NCI-H1930 (cell line): ENCODE measurements around the gene ELAVL2.

Experiments
- DNase-seq, 2 experiments: peaks; one replicate each; lab custom pipeline; 2025; lab: John Stamatoyannopoulos, UW

ELAVL2 gene

DNA sequence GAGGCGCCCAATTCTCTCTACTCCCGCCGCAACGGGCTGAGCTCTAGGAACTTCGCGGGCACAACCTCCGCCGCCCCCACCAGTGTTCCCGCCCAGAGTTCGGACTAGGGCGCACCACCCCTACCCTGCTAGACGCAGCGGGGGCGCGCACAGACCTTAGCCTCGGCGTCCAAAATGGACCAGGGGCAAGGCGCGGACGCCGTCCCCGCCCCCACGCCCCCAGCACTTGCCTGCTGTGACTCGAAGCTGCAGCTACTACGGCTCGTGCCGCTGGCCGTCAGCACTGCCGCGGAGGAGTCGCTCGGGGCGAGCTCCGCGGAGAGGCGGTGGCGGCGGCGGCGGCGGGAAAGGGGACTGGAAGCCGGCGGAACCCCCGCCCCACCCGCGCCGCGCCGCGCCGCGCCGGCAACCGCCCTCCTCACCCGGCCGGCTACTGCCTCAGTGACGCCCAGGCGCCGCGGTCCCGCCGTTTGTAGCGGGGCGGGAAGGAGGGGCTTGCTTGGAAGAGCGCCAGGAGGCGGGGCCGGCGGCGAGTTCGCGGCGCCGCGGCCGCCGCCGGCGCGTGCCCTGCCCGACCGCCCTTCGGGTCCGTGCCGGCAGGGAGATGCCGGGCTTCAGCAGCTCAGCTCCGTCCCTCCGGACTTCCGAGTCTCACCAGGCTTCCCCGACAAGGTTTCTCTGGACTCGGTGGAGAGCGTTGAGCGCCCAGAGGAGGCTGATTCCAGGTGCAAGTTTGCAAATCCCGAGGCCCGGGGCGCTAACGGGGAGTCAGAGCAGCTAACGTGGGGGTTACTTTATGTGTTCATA is 4.5 kb downstream of the ELAVL2 start:
- peak; percentile 62 to 81 for DNase-seq

DNA sequence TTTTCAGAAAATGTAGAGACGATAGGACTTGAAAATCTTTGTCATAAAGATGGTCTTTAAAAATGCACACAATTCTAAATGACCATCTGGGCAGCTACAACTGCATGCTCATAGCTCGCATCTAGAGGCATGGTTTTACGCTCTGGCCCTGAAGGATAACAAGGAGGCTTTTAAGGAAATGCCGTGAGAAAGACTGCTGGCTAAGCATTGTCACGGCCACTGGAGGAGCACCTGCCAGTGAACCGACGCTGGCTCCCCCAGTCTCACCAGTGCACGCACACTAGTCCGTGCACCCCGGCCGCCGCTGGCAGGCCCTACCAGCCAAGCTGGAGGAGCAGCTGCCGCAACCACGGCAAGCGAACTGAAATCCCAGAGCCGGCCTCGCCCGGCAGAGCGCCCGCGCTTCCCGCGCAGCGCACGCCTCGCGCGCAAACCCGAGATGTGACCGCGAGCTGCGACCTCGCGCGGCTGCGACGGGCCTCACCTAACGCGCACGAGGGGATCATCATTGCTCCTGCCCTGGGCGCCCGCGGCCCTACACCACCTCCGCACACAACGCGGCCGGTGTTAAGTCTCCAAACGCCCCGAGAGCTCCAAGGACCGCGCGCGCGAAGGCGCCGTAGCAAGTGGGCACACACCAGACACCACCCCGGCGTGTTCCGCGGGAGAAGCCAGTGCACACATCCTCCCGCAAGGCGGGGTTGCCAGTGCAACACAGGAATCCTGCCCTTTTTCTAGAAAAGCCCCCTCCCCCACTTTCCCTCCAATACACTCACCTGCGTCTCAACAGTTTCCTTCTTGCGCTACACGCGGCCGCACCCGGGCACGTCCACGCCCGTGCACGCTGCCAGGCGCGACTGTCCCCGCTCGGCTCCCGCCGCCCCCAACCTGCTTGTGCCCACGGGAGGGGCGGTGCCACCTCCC is 5.3 kb downstream of the ELAVL2 start:
- peak; percentile 66 to 70 for DNase-seq

DNA sequence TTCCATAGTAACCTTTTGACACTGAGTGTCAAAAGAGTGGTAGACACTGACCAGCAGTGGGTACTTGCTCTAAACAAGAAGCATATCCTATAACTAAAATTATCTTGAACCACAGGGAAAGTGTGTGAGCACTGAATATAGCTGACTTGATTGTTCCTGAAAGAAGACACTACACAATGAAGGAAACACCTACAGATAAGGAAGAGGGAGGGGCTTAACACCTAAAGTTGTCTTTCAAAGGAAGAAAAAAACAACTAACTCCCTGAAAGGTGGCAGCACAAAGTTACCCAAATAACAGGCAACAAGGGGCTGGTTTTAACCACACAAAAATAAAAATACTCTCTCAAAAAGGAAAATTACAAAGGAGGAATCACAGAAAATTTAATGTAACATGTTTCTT is 6.6 kb downstream of the ELAVL2 start:
- DNase-seq = no peak

DNA sequence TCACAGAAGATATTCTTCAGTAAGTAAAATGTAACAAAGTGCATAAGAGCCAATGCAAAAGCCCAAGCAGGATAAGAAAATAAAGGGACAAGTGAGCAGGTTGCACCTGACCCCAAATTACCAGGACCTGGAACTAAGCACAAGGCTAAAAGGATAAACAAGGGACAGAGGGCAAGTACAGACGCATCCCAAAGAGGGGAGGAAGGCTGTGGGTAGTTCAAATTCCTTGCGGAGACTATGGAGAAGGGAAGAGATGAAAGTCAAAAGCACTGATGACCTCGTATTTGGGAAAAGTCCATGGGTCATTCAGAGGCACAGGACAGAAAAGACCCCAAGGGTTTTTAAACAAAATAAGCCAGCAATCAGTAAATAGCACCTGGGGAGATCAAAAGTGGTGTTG is 11.8 kb downstream of the ELAVL2 start:
- no peak for DNase-seq

DNA sequence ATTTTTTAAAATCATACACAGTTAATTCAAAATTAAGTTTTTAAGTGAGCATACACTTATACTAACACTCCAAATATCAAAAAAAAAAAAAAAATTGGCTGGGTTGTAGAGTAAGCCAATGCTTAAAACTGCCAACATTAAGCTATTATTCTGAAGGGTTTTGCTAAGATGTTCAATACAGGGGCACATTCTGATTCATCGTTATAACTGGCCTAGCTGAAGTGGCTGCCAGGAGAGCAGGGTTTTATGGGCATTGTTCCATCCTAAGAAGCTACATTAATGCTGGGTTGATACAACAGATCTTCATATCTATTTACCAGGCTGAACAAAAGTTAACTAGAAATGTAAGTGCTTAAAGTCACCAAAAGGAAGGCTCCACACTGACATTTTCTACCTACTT is 13.4 kb downstream of the ELAVL2 start:
- DNase-seq = no peak

DNA sequence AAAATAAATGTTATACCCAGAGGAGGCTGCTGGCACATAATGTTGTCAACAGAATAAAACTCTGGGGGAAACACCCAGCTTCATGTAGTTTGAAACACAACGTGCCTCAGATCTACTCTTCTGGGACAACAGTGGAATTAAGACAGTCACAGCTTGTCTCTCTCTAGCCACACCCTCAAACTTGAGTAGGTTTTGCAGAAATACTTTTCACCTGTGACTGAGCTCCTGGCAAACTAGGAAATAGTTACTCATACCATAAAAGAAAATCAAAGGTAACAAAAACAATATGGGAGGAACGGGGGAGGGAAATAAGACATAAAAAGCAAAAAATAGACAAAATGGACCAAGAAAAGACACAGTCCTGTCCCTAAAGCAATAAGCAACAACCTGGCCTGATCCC is 14.4 kb downstream of the ELAVL2 start:
- DNase-seq = no peak

DNA sequence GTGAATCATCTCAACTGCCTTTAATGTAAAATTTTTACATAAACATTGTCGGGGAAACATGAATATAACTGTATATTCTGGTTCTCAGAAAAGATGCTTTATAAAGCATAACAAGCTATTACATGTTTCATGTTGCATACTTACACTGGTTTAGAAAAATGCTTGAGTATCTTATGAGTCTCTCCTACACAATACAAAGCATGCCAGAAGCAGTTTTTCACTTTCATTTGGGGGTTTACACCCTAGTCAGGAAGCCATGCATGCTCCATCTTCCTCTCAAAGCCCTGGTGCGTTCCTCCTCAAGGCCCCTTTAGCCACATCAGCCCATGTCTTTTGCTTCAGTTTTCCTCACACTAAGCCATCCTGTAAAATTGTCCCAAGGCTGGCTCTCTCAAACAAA is 22.8 kb downstream of the ELAVL2 start:
- DNase-seq = no peak

DNA sequence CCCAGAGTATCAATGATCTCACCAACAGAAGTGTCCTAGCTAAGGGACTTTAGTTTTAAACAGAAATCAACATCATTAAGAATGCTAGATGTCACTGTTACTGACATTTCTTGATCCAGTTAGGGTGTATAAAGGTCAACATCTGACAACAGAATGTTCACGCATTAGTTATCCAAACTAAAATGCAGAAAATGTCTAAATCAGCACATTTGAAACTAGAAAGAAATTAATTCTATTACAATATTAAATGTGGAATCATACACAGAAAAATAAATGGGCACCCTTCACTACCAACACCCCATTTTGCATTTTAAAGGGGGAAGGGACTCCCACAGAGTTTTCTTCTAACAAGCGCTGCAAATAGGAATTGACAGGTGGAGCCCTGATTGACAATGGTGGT is 24.5 kb downstream of the ELAVL2 start:
- DNase-seq = no peak

DNA sequence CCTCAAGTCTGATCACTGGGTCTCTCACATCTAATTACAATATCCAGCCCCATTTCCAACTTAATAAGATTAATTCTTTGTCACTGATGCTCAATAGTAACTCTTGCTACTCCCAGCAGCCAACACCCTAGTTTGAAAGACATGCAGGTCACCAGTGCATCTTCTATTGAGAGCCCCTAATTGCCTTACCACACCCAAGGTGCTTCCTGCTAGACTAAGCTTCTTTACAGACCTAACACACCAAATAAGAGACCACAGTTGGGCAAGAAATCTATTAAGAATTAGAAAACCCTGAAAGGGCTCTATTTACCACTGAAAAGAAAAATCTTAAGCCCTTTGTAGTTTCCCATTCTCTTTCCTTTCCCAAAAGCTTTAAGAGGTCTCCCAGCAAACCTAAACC is 26.5 kb downstream of the ELAVL2 start:
- no peak for DNase-seq

DNA sequence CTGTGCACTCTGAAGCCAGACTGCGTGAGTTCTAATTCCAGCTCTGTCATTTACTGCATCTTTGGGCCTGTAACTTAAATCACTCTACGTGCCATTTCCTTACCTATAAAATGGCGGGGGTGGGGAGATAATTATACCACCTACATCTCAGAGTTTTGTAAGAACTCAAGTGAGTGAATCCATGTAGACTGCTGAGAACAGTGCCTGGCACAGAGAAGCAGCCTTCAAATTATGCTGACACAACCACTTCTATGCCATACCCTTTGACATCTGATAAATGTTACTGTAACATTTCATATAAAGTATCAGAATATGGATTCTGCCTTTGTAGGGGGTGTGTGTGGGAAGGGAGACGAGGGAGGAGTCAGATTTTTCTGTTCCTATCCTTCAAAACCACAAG is 27.7 kb downstream of the ELAVL2 start:
- no peak for DNase-seq

DNA sequence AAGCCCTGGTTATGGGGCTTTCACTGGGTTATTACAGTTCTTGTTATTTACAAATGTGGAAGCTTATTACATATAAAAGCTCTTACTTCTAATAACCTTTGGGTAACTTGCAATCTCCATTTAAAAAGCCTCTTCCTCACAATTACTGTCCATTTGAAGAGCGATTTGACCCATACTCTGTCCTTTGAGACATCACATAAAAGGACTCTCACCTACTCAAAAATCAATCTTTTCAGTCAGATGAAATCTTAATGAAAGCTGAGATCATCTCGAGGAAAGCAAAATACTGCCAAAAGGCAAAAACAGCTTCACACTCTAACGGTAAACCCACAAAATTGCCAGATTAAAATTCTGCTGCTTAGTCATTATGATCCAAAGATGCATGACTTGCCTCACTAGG is 29.8 kb downstream of the ELAVL2 start:
- no peak for DNase-seq

DNA sequence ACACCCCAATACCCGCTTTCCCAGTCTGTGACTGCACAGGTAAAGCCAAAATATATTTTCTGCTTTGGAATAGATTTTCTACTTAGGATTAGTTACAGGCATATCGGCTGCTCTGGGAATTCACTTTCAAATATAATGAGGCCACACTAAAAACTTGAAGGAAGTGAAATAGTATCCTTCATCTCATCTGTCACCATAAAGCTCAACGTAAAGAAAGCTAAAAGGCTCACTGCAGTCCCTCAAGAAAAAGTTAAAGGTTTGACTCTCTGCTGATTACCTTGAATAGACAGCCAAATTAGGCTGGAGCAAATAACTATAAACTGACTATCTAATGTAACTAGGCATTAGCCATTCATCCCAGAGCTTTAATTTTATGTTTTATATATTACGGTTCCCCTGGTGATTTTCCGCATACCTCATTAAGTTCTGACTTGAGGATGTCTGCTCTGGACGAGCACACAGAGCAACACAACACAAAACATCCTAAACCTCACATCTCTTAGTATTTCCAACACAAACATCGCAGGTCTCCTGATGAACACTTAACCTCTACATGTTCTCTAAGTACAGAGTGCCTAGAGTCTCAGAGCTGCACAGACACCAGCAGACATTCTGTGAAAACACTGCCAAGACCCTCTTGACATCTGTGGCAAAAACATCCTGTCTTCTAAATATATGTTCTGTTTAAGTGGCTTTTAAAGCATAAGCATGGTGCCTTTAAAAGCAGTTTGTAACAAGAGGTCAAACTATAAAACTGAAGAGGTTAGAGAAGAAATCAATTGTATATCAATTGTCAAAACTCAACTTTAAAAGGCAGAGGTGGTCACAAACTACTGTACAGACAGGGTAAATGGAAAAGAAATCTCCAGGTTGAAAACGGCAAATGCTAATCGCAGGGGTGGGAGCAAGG is 35.4 kb downstream of the ELAVL2 start:
- no peak for DNase-seq

DNA sequence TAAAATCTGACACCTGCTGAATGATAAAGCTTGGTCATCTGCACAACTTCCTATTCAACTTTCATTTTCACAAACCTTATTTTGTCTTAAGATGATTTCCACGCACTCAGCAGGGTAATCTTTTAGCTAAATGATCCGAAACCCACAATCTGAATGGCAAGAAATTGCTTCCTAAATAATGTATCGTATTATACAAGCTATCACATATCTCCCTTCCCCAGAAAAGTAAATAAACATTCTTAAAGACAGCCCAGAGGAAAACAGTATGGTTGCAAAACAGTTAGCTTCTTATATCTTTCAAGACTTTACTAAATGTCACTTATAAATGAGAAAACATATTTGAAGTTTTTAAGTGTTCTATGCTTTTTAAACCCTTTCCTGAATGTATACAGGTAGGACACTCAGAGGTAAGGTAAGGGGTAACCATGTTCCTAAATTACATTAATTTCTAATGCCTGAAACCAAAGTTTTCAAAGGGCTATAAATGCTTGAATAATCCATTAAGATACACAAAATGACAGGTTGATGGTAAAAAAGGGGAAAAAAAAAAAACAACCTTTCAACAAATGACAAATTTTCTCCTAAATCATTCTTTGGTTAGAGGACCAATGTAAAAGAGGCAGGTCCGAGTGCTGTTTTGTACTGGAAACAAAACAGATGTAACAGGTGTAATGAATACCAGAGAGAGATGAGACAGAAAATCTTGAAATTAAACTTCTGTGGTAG is 36.3 kb downstream of the ELAVL2 start:
- no peak for DNase-seq

DNA sequence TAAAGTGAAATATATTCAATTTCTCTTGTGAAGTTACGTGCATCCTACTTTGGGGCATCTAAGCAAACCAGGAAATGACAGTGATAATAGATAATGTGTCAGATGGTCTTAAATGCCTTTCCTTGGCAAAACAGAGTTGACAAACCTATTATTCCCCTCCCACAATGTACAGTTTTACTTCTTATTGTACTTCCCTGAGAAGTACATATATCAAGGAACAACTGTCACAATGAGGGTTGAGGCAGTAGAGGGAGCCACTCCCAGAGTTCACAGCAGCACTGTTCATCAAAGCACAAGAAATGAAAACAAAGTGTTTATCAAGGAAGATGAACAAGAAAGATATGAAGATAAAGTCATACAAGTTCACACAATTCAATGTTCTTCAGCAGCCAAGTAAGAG is 41.1 kb downstream of the ELAVL2 start:
- DNase-seq = no peak

DNA sequence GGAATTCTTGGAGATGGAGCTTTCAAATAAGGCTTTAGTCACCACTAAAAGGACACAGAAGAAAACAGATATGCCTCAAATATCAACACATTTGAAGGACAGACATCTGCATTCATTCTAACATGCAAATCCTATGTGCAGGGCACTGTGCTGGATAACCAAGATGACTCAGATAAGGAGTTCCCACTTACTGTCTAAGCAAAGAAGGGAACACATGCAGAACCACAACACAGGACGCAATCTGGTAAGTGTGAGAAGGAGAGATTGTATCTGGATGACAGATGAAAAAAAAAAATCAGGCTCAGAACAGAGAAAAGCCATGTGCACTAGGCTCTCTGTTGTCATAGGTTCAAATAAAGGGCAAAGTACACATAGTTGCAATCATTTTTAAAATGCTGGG is 42.5 kb downstream of the ELAVL2 start:
- DNase-seq = no peak

DNA sequence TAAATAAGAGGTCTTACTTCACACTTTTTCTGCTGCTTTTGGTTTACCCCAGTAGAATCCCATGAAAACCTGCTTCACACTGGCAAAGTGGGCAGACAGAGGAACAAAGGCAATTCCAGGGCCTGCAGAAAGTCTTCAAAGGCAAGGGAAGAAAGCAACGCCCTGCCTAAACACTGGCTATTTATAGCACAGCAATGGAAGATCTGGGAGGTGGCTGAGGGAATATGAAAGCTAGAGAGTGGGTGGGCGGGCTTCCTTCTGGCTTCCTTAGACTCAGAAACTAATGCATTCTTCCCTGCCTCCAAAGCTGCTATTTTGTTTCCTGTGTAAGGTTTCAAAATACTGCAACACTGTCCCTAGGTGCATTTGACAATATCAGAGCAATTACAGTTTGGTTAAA is 46.8 kb downstream of the ELAVL2 start:
- no peak for DNase-seq

DNA sequence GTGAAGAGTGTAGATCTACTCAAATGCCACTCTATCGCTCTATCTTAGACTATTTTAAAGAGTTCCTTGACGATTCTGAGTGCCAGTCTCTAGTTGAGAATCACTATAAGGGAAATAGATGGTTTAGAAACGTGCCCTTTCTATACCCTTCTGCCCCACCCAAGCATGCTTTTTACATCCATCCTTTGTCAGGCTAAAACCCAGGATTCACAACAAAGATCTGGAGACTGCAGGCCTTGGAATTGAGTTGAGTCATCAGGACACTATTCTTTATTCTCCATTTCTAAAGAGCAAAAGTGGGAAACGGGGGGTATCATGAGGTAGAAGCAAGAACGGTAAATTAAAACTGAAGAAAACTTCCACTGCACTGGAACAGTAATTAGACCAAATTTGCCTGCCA is 48.7 kb downstream of the ELAVL2 start:
- DNase-seq = no peak

DNA sequence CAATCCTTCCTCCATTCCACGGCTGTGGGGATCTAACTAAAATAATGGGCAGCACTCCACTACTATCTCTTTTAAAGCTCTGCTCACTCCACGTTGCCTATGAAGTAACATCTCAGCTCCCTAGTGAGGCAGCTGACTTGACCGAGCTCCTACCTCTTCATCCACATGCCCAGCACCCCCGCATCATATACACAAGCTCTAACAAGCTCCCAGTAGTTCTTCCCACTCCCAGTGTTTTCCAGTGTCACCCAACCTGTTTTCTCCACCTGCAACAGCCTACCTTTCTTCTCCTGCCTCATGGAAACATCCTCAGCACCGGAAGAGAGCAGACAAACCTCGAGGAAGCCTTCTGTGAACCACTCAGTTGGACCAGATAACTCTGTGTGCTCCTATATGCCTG is 50.5 kb downstream of the ELAVL2 start:
- no peak for DNase-seq

DNA sequence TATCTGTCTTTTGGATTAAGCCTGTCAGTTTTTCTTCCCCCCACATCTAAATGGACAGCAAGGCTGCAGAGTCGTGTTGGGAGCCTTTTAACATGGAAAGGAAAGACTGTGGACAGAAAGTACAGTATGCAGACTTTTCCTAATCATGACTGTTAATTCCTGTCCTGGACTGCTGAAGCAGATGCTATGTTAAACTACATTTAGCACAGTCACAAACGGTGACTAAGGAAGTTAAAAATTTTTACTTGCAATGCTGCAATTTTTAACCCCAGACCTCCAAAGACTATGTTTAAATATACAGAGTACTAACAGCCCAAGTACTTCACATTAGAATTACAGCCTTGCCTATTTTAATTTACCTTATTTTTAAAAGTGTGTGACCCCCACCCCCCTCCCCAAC is 51.8 kb downstream of the ELAVL2 start:
- no peak for DNase-seq

DNA sequence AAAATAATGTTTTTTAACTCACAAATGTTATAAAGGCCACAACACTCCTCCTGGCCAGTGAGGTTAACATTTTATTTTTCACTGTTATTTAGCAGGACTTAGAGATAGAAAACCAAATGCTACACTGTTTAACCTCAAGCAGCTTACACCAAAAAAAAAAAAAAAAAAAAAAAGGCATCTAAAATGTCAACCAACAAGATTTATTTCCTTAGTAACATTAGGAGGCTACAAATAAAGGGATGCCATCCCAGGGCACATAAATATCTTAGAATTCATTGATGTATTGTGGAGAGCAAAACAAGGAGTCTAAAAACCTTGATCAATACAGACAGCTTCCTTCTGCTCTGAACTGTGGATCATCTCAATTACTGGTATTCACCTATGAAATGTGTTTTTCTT is 53.7 kb downstream of the ELAVL2 start:
- DNase-seq = no peak

DNA sequence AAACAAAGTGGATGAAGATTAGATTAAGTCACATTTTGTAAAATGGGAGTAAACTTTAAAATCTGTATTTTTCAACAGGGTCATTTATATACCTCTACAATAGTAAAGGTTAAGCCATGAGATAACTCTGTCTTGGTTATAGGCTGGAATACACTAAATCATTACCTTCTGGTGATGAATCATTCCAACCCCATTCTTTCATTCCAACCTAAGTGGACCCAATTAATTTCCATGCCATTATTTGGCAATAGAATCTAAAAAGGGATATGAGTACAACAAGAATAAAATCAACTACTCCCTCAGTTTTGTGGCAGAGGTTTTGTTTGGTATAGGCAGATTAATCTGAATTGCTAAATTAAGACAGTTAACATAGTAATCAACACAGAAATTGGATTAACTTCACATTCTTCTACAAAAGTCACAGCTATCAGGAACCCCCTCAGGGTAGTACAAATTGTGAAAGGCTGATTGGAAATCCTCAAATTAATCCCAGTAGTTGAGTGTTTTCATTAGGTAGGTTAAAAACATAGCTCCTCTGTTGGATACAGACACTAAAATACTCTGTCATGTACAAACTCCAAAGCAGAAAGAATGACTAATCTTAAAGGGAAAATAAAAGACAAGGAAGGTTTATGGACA is 54.2 kb downstream of the ELAVL2 start:
- DNase-seq = no peak
